HepG2 (cell line): ENCODE measurements around the gene TMEM121. TPM values are rescaled to one million over a fixed set of nuclear protein-coding genes. Genes with fewer than 3 reads are reported as not detected.
A peak's percentile ranks its signal among the peaks of the same experiment; 100 is the strongest.

Experiments
- DNMT3B ChIP-seq: conservative IDR thresholded peaks from 2 replicates; pipeline ENCODE4 v1.6.1; 2016; ENCODE audit warnings: missing biosample characterization, control low read depth
- FOSL1 ChIP-seq: sonication (generic); formaldehyde crosslinking; IDR thresholded peaks from 2 replicates; pipeline ENCODE4 v1.9.0; 2021; ENCODE audit warnings: missing genetic modification reagents, borderline replicate concordance
- HNF4G ChIP-seq, 2 experiments: sonication (generic) in 1 of 2; formaldehyde crosslinking in 1 of 2; IDR thresholded peaks; 2 replicates each; pipeline versions ENCODE4 v1.4.0 to v1.6.1; 2011 to 2020; ENCODE audit warnings: borderline replicate concordance in 2 of 2, low read depth in 2 of 2, mild to moderate bottlenecking in 2 of 2, low read length in 1 of 2, missing genetic modification reagents in 1 of 2, moderate library complexity in 1 of 2
- NFYC ChIP-seq: IDR thresholded peaks from 2 replicates; pipeline ENCODE4 v1.6.1; 2016; ENCODE audit warnings: missing genetic modification reagents, missing compliant biosample characterization
- SMAD9 ChIP-seq: sonication (generic); formaldehyde crosslinking; IDR thresholded peaks from 2 replicates; pipeline ENCODE4 v1.5.1; 2020; ENCODE audit warnings: mild to moderate bottlenecking, missing genetic modification reagents
- TAF15 ChIP-seq: fragments of 200-400 bp; formaldehyde crosslinking; IDR thresholded peaks from one replicate; pipeline ENCODE4 v1.6.1; 2018; ENCODE audit warnings: mild to moderate bottlenecking, low read depth, low read length; ENCODE audit not compliant: poor library complexity, severe bottlenecking
- ZNF235 ChIP-seq: sonication (generic); formaldehyde crosslinking; IDR thresholded peaks from 2 replicates; pipeline ENCODE4 v1.8.1; 2023; ENCODE audit warnings: mild to moderate bottlenecking, missing genetic modification reagents, borderline replicate concordance
- ZNF263 ChIP-seq: sonication (generic); formaldehyde crosslinking; IDR thresholded peaks from 2 replicates; pipeline ENCODE4 v1.4.0; 2020; ENCODE audit warnings: missing genetic modification reagents
- ZNF354B ChIP-seq: sonication (generic); formaldehyde crosslinking; IDR thresholded peaks from 2 replicates; pipeline ENCODE4 v1.8.0; 2022; ENCODE audit warnings: mild to moderate bottlenecking, missing genetic modification reagents
- ZNF367 ChIP-seq: sonication (generic); formaldehyde crosslinking; IDR thresholded peaks from 2 replicates; pipeline ENCODE4 v1.4.0; 2020; ENCODE audit warnings: missing genetic modification reagents, borderline replicate concordance
- ZNF557 ChIP-seq: sonication (generic); formaldehyde crosslinking; IDR thresholded peaks from 2 replicates; pipeline ENCODE4 v1.4.0; 2020; ENCODE audit warnings: missing genetic modification reagents
- ZNF558 ChIP-seq: sonication (generic); formaldehyde crosslinking; IDR thresholded peaks from 2 replicates; pipeline ENCODE4 v1.9.0; 2022; ENCODE audit warnings: mild to moderate bottlenecking, missing genetic modification reagents, borderline replicate concordance
- ZNF776 ChIP-seq: sonication (generic); formaldehyde crosslinking; IDR thresholded peaks from 2 replicates; pipeline ENCODE4 v1.4.0; 2020; ENCODE audit warnings: mild to moderate bottlenecking, missing genetic modification reagents
- polyA plus RNA-seq, 8 experiments: library from polyadenylated mRNA; depleted of rRNA in 3 of 8; stranded (reverse) in 7 of 8; unstranded in 1 of 8; fragments of >200 nt; fragmentation: Illumina TruSeq in 4 of 8; extraction: Trizol in 4 of 8; gene quantifications; 2 replicates each; pipeline versions ENCODE4 v1.2.1 to v1.2.3, GENCODE V29; 2011 to 2016; ENCODE audit warnings: low read depth in 4 of 8, missing spikeins in 1 of 8, mixed read lengths in 1 of 8; ENCODE audit not compliant: insufficient read depth in 1 of 8
- total RNA-seq, 5 experiments: library from RNA; depleted of rRNA; stranded (reverse); fragments of >200 nt; fragmentation: Illumina TruSeq; extraction: Trizol; gene quantifications; 2 replicates each; pipeline ENCODE4 v1.2.3, GENCODE V29; 2016; ENCODE audit warnings: low read depth in 1 of 5
- TF ChIP-seq, protein P1 (sequence below): sonication (generic); formaldehyde crosslinking; IDR thresholded peaks from 2 replicates; pipeline ENCODE4 v1.4.0; 2020; ENCODE audit warnings: missing genetic modification reagents
- TF ChIP-seq, protein P2 (sequence below): sonication (generic); formaldehyde crosslinking; IDR thresholded peaks from 2 replicates; pipeline ENCODE4 v1.4.0; 2020; ENCODE audit warnings: mild to moderate bottlenecking, missing genetic modification reagents
- TF ChIP-seq, protein P3 (sequence below): sonication (generic); formaldehyde crosslinking; IDR thresholded peaks from 2 replicates; pipeline ENCODE4 v1.4.0; 2020; ENCODE audit warnings: mild to moderate bottlenecking, missing genetic modification reagents

The TMEM121 gene
- total and polyA plus RNA-seq, 2 of the 13 experiments (the other 11 are each of a cell fraction or from before 2014, with no cell fraction given): 6.6 to 19.0 TPM

DNA sequence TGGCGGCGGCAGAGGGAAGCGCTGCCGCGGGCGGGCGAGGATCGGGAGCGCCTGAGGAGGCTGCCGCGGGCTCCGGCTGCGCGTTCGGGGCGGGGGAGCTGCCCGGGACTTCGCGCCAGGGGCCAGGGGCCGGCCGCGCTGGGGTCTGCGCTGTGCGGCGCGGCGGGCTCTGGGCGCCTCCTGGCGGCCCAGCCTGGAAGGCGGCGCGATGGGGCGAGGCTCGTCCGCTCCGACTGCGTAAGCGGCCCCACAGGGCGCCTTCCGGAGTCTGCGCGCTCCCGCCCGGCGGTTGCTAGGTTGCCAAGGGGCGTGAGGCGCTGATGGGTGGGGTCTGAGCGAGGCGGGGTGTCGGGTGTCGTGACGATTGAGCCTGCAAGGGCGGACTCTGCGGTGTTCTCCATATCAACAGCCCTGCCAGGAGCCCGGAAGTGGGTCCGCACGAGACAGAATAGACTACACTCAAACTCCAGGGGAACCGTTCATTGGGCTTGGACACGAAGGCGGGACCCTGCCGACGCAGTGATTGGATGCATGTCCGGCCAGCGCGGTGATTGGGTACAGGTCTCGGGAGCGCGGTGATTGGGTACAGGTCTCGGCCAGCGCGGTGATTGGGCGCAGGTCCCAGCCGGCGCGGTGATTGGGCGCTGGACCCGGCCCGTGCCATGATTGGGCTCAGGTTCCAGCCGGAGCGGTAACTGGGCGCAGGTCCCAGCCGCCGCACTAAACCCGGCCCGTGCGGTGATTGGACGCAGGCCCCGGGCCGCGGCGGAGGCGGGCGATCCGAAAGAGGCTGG lies 35.6 kb upstream of the TMEM121 start, which contains the start of gene TEDC1 (continued):
- no peak; the same call in 1 of the 2 replicates for TF ChIP-seq ZNF776 (CRISPR knock-in tag)
- TF ChIP-seq, protein P1, sequence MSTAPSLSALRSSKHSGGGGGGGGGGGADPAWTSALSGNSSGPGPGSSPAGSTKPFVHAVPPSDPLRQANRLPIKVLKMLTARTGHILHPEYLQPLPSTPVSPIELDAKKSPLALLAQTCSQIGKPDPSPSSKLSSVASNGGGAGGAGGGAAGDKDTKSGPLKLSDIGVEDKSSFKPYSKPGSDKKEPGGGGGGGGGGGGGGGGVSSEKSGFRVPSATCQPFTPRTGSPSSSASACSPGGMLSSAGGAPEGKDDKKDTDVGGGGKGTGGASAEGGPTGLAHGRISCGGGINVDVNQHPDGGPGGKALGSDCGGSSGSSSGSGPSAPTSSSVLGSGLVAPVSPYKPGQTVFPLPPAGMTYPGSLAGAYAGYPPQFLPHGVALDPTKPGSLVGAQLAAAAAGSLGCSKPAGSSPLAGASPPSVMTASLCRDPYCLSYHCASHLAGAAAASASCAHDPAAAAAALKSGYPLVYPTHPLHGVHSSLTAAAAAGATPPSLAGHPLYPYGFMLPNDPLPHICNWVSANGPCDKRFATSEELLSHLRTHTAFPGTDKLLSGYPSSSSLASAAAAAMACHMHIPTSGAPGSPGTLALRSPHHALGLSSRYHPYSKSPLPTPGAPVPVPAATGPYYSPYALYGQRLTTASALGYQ (CRISPR knock-in tag): peak; percentile 31; the same call in 1 of the 2 replicates
- peak; percentile 66; the same call in 1 of the 2 replicates for TF ChIP-seq ZNF367 (CRISPR knock-in tag)
- TF ChIP-seq FOSL1 (CRISPR knock-in tag): no peak
- peak; percentile 91; the same call in 1 of the 2 replicates for TF ChIP-seq ZNF235 (CRISPR knock-in tag)
- peak; percentile 13; the same call in 1 of the 2 replicates for TF ChIP-seq ZNF263
- TF ChIP-seq TAF15: peak; percentile 33
- TF ChIP-seq, protein P2, sequence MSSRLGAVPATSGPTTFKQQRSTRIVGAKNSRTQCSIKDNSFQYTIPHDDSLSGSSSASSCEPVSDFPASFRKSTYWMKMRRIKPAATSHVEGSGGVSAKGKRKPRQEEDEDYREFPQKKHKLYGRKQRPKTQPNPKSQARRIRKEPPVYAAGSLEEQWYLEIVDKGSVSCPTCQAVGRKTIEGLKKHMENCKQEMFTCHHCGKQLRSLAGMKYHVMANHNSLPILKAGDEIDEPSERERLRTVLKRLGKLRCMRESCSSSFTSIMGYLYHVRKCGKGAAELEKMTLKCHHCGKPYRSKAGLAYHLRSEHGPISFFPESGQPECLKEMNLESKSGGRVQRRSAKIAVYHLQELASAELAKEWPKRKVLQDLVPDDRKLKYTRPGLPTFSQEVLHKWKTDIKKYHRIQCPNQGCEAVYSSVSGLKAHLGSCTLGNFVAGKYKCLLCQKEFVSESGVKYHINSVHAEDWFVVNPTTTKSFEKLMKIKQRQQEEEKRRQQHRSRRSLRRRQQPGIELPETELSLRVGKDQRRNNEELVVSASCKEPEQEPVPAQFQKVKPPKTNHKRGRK (CRISPR knock-in tag): no peak
- peak; percentile 20; the same call in 1 of the 2 replicates for TF ChIP-seq ZNF557 (CRISPR knock-in tag)
- TF ChIP-seq DNMT3B: no peak
- TF ChIP-seq, protein P3, sequence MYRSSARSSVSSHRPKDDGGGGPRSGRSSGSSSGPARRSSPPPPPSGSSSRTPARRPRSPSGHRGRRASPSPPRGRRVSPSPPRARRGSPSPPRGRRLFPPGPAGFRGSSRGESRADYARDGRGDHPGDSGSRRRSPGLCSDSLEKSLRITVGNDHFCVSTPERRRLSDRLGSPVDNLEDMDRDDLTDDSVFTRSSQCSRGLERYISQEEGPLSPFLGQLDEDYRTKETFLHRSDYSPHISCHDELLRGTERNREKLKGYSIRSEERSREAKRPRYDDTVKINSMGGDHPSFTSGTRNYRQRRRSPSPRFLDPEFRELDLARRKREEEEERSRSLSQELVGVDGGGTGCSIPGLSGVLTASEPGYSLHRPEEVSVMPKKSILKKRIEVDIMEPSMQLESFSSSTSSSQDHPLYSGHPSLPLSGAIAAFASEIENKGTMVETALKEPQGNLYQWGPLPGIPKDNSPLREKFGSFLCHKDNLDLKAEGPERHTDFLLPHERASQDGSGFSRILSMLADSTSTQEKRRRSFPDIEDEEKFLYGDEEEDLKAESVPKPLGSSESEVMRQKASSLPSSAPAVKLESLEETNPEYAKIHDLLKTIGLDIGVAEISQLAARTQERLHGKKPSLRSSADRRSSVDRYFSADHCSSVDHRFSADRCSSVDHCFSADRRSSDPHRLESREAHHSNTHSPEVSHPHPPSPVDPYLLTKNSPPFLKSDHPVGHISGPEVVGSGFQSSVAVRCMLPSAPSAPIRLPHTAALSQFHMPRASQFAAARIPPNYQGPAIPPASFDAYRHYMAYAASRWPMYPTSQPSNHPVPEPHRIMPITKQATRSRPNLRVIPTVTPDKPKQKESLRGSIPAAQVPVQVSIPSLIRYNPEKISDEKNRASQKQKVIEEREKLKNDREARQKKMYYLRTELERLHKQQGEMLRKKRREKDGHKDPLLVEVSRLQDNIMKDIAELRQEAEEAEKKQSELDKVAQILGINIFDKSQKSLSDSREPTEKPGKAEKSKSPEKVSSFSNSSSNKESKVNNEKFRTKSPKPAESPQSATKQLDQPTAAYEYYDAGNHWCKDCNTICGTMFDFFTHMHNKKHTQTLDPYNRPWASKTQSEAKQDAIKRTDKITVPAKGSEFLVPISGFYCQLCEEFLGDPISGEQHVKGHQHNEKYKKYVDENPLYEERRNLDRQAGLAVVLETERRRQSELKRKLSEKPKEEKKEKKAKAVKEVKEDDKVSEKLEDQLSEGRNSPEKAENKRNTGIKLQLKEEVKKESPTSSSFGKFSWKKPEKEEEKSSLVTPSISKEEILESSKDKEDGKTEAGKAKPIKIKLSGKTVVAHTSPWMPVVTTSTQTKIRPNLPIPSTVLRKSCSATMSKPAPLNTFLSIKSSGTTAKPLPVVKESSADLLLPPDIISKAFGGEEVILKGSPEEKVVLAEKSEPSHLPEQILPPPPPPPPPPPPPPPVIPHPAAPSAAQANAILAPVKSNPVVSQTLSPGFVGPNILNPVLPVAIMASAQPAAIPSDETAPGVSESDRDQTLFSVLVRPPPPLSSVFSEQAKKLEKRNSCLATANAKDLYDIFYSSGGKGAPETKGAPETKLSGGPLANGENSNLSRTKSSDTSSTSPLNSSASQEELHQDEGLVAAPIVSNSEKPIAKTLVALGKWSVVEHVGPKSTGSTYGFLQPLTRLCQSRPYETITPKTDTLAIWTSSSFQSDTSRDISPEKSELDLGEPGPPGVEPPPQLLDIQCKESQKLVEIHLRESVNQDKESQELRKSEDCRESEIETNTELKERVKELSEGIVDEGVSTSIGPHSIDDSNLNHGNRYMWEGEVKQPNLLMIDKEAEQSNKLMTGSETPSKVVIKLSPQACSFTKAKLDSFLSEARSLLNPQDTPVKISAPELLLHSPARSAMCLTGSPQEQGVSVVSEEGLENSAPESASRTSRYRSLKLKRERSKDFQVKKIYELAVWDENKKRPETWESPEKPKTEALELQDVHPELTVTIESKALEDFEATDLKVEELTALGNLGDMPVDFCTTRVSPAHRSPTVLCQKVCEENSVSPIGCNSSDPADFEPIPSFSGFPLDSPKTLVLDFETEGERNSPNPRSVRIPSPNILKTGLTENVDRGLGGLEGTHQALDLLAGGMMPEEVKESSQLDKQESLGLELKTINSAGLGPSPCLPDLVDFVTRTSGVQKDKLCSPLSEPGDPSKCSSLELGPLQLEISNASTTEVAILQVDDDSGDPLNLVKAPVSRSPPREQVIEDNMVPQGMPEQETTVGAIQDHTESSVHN (CRISPR knock-in tag): peak; percentile 96; the same call in 1 of the 2 replicates
- TF ChIP-seq SMAD9 (CRISPR knock-in tag): no peak
- TF ChIP-seq ZNF558 (CRISPR knock-in tag): peak; percentile 62; the same call in 1 of the 2 replicates
- TF ChIP-seq ZNF354B: peak; percentile 70; the same call in 1 of the 2 replicates
- TF ChIP-seq NFYC (CRISPR knock-in tag): peak; percentile 96
- peak; percentile 52; the same call in 1 of the 2 replicates for TF ChIP-seq HNF4G (IDR thresholded peaks at IDR 0.05; ENCODE audit: borderline replicate concordance, low read depth, low read length)
- TF ChIP-seq HNF4G (CRISPR knock-in tag; IDR thresholded peaks at IDR 0.05; ENCODE audit: borderline replicate concordance, low read depth): 0 out of 2 replicates have a peak, but pooled peaks have one; percentile 7
